ENCODE measurements around the gene SARDH. TPM values are rescaled to one million over a fixed set of nuclear protein-coding genes. Genes with fewer than 3 reads are reported as not detected.

SARDH gene
- total and polyA plus RNA-seq, 2 of the 13 experiments (the other 11 are each of a cell fraction or from before 2014, with no cell fraction given) = 11.6 to 34.9 TPM

- TF ChIP-seq TFAP4 (IDR thresholded peaks at IDR 0.05; ENCODE audit: borderline replicate concordance, low read depth) (peak; percentile 92; the same call in 1 of the 2 replicates), ATF7-NPFF (CRISPR knock-in tag; IDR thresholded peaks at IDR 0.05; ENCODE audit: low read depth) (no peak), BCLAF1 (IDR thresholded peaks at IDR 0.05) (no peak), EZH2 (conservative IDR thresholded peaks at IDR 0.05; ENCODE audit: low read depth, low read length) (no peak), ZFP91 (CRISPR knock-in tag; IDR thresholded peaks at IDR 0.05; ENCODE audit: borderline replicate concordance) (peak; percentile 63; the same call in 1 of the 2 replicates), PAXIP1 (CRISPR knock-in tag; conservative IDR thresholded peaks at IDR 0.05) (peak; percentile 94), BORCS8-MEF2B (CRISPR knock-in tag; IDR thresholded peaks at IDR 0.05) (no peak; the same call in 1 of the 2 replicates), ZMAT3 (CRISPR knock-in tag; conservative IDR thresholded peaks at IDR 0.05) (no peak), ZNF569 (CRISPR knock-in tag; IDR thresholded peaks at IDR 0.05; ENCODE audit: borderline replicate concordance) (no peak), ZBTB14 (CRISPR knock-in tag; IDR thresholded peaks at IDR 0.05) (no peak), ELF4 (CRISPR knock-in tag; IDR thresholded peaks at IDR 0.05; ENCODE audit: borderline replicate concordance) (no peak), JUNB (CRISPR knock-in tag; IDR thresholded peaks at IDR 0.05; ENCODE audit: borderline replicate concordance) (peak; percentile 98), KLF12 (CRISPR knock-in tag; IDR thresholded peaks at IDR 0.05; ENCODE audit: borderline replicate concordance) (peak; percentile 63; the same call in 1 of the 2 replicates), ZNF605 (CRISPR knock-in tag; IDR thresholded peaks at IDR 0.05) (peak; percentile 35; the same call in 1 of the 2 replicates), SMARCC2 (IDR thresholded peaks at IDR 0.05) (no peak), SRY (CRISPR knock-in tag; IDR thresholded peaks at IDR 0.05) (no peak), ETS1 (CRISPR knock-in tag; IDR thresholded peaks at IDR 0.05) (no peak)
These were observed 23.4 kb downstream of the SARDH start (continued) for GRCh38 chr9:133714606-133715294.
